Eye (tissue), 1 donor: ENCODE data around the gene GPR183.
A peak's percentile ranks its signal among the peaks of the same experiment; 100 is the strongest.

Experiments used
- DNase-seq: peaks from one replicate; pipeline ENCODE4 v3.0.0-alpha.2; 2015

GPR183 gene

DNA sequence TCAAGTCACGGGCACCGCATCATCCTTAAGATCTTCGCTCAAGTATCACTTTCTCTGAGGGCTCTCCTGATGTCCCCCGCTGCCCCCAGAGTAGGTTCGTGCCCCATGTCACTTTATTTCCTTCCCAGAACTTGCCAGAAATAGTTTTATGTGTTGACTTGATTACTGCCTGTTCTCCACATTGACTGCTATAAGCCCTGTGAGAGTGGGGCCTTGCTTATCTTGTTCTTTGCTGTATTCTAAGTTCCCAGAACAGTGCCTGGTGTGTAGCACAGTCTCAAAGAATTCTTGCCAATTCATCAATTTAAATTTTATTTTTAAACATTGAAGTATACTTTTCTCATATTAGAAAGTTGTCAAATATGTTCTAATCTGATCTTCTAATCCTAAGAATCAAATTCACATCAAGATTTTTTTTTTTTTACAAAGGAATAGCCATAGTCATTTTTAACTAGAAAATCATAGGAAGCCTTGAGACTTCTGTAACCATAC, 32.1 kb upstream of the GPR183 start:
- no peak for DNase-seq

DNA sequence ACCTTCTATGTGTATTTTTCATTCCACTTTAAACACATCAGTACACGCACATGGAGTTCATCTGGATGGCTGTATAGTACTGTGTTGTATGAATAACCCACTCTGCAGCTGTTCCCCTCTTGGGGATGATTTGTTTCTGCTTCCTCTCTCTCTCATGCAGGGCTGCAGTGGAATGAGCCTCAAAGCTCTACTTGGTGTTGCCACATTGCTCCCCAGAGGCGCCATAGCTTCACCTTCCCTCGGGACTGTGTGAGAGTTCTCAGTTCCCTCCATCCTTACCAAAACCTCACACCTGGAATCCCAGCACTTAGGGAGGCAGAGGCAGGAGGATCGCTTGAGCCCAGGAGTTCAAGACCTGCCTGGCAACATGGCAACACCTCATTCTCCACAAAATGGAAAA, 28.4 kb upstream of the GPR183 start:
- DNase-seq, result peak; percentile 14

DNA sequence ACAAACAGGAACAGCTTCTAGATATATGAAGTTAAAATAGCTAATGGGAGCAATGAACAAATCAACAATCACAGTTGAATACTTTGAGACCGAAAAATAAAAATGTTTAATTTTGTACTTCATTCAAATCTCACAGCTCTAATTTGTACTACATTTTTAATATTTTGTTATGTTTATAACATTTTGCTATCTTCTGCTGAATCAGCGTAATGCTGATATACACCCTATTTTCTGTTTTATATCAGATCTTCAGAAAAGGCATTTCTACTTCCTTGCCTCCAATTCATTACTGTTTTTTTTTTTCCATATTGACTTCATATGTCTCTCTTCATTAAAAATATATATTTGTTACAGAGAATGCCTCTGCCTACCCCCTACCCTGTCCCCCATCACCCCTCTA, 27.9 kb upstream of the GPR183 start:
- no peak for DNase-seq

DNA sequence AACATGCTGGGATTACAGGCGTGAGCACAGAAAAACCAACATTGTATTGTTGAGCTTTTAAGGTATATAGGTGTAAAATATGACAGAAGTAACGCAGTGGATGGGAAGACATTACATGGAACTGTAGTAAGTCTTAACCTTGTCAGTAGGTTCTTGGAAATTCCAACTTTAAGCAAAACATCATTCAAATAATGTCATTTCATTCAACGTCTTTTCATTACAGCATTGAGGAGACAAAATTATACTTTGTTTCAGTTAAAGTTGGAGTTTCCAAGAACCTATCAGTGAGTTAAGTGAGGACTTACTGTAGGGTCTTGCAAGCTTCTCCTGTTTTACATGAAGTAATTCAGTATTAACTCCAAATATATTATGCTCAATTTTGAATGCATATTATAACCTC, 27.0 kb upstream of the GPR183 start:
- no peak for DNase-seq

DNA sequence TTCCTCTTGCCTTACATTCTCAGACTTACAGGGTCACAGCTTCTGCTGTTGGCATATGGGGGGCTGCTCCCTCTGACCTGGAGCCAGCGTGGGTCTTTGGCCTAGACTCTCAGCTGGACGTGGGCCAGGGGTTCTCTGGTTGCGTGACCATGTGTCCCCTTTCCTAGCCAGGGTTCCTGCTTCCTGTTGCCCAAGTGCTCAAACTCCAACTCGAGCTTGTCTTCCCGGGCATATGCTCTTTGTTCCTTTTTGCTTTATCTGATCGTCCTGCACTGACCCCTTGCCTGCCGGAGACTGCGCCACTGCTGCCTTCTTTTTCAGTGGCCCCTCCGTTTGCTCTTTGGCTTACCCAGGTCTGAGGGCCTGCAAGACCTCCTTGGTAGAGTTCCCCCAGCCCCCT, 25.3 kb upstream of the GPR183 start:
- DNase-seq, result no peak

DNA sequence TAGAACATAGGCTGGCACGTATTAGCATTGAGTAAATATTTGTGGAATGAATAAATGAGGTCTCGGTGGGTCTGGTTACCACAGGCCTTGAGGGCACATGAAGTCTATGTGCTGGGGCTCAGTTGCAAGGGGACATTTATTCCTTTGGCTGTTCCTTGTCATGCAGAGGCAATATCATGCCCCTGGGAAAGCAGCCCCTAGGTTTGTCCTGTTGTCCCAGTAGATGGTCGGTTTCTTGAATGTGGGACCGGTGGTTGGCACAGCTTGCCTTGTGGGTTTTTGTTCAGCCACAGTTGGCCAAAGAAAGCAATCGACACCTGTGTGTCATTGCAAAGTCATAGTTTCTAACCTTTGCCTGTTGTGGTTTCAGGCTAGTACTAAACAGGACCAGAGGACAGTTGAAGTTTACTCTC, 24.7 kb upstream of the GPR183 start:
- no peak for DNase-seq

GRCh38 chr13:99330942-99331341, 23.7 kb upstream of the GPR183 start:
- DNase-seq, result no peak

DNA sequence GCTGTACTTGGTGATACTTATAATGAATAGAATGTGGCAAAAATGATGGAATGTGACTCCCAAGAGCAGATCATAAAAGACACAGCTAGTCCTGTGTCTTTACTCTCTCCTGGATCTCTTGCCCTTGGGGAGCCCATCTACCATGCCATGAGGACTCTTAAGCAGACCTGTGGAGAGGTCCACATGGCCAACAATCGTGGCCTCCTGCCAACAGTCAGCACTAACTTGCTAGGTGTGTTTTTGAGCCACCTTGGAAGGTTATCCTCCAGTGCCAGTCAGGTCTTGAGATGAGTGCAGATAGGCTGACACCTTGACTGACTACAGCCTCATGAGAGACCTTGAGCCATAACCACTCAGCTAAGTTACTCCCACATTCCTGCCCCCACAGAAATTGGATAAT, 22.3 kb upstream of the GPR183 start:
- DNase-seq, result no peak

GRCh38 chr13:99327761-99328160, 20.6 kb upstream of the GPR183 start:
- no peak for DNase-seq

- no peak for DNase-seq
These were observed 19.9 kb upstream of the GPR183 start for GRCh38 chr13:99327126-99327525.

- DNase-seq, result no peak
These were observed 18.8 kb upstream of the GPR183 start for GRCh38 chr13:99326012-99326411.

DNA sequence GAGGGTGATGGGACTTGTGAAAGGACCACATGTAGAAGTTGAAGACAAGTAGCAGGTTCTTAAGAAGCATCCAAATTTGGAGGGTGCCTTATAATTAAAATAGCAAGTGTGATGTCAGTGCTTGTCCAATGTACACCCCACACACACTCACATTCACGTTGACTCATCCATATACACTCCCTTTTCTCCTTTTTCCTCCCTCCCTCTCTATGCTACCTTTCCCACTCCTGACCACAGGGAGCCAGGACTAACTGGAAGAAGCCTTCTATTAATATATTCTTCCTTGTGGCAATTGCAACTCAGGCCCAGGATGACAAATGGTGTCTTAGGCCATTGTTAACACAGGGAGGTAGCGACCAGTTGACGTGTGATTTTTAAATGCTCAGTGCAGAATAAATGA, 16.3 kb upstream of the GPR183 start:
- no peak for DNase-seq

- no peak for DNase-seq
These were observed 15.3 kb upstream of the GPR183 start for GRCh38 chr13:99322297-99323103.

- DNase-seq, result no peak
These were observed 14.5 kb upstream of the GPR183 start for GRCh38 chr13:99321709-99322108.

DNA sequence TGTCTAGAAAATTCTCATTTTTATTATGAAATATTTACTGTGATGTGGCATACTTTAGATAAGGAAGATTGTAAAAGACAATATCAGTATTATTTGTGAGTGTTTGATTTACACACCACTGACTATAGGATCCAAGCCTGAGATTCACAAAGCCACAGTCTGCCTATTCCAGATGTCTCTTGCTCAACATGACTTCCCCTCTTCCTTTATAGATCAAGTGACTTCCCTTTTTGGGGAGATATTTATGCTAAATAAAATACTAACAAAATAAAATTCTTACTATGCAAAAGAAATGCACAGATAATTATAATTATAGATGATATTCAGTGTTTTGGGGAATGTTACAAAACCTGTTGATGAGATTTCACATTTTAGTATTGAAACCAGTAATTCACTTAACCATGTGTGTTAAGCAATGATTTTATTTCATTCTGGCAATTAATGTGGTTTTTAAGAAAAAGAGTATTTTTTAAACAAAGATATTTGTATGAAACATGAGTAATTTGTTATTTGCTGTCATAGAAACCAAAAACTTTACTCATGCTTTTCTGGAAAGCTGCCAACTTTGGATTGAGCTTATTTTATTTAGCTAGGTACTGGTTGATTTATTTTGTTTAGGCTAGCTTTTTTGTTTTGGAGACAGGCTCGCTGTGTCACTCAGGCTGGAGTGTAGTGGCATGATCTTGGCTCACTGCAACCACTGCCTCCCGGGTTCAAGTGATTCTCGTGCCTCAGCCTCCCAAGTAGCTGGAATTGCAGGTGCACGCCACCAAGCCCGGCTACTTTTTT, 13.7 kb upstream of the GPR183 start:
- peak; percentile 62 for DNase-seq

DNA sequence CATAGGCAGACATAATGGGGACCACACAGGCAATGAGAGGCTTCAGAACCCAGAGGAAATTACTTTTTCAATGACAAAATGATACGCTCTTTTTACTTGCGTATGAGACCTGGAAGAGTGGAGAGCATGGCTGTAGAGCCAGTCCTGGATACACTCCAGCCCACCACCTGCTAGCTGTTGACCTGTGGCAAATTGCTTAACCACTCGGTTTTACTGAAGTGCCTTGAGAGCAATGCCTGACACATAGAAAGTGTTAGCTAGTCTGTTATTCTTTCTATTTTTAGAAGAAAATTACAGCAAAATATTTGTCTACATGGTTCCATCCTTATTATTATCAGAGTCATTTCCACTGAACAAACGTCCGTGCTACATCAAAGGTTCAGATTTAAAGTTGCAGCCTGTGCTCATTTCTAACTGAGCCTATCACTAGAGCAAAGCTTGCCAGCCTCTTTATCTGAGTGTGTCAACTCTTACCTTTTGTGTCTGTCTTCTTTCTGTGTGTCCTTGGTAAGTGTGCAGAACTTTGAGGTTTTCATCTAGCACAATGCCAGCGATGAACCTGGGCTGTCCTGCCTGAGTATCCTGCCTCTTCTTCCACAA, 9.6 kb upstream of the GPR183 start:
- no peak for DNase-seq

DNA sequence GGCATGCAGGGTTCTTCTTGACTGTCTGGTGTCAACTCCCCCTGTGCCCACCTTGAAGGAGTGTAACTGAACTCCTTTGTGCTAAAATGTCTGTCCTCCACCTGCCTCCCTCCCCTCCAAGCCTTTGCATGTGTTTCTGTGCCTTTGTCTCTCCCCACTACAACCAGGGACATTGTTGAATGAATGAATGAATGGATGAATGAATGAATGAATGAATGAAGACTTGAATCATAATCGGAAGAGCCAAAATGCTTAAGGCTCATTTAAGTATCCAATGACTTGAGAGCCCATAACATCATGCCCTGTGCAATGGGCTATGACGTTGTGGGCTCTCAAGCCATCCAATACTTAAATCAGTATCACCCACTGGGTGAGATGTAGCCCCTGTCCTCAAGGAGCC, 9.0 kb upstream of the GPR183 start:
- DNase-seq, result no peak

GRCh38 chr13:99315186-99315585, 8.0 kb upstream of the GPR183 start:
- no peak for DNase-seq

- no peak for DNase-seq
These were observed 7.5 kb upstream of the GPR183 start for GRCh38 chr13:99314640-99315176.

- DNase-seq, result no peak
These were observed 6.7 kb upstream of the GPR183 start for GRCh38 chr13:99313941-99314340.

DNA sequence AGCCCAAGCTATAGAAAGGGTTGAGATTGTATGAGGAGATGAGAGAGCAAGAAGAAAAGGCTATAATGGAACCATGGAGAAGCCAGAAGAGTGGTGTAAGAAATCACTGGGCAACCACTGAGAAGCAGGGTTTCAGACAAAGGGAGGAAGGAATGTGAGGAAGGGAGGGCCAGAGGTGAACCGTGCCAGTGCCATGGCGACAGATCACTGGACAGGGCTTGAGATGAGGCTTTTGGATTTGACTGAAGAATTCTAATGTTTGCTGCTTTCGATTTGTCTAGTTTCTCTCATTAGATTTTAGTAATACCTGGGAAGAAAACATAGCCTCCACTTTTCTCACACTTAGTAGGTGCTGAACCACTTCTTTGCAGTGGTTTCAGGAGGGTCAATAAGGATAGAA, 6.3 kb upstream of the GPR183 start:
- DNase-seq, result peak; percentile 44

DNA sequence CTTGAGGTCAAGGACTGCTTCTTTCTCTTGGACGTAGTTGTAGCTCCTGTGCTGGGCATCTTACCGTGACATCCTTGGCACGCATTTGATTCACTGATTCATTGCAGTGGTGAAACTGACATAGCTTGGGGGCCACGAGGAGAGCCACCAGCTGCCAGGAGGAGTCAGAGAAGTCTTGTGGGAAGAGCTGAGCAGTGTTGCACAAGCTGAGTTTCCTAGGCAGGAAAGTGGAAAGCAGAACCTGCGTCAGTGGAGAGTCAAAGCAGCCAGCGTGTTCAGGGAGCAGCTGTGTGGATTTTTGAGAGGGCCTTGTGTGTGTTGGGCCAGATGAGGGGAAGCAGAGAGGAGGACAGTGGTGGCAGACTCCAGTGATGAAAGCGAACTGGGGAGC, 5.3 kb upstream of the GPR183 start:
- DNase-seq, result peak; percentile 18

DNA sequence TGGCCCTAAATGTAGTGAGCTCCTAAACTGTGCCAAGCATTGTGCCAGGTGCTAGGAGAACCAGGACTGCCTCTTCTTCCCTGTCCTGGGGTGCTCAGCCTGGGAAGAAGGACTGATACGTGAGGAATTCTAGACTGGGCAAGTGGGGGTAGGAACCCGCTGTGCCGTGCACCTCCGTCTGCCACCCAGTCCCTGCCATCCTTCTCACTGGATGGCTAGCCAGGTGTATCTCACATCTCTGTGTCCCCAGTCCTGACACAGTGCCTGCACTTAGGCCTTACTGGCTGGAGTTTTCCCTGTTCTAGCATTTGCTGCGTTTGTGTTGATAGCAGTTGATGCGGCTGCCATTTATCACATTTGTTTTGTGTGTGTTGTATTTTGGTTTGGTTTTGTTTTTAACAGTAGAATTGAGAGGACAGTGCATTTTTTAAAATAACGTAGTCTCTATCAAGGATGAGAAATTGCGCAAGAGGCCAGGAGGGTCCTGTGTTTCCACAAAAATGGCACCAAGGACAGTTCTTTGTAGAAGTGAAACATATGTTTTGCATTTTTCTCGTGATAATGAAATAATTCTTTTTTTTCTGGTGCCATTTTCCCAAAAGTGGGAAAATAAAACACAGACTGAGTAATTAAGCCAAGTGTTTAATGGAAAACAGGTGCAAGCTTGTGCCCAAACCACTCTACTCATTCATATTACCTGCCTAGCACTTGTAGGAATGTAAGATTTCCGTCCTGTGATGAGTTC, 4.7 kb upstream of the GPR183 start:
- DNase-seq, result no peak
